Fibroblast of the aortic adventitia (primary cell): ENCODE data around the gene SORCS1. TPM values are rescaled to one million over a fixed set of nuclear protein-coding genes. Genes with fewer than 3 reads are reported as not detected.

ENCODE experiments used
- DNase-seq: peaks from one replicate; pipeline ENCODE4 v3.0.0-alpha.2; 2010; ENCODE audit warnings: low read depth
- H3K4me3 ChIP-seq: 2 replicates; pipeline ENCODE4 v1.5.1; 2011; ENCODE audit warnings: low read depth, mild to moderate bottlenecking, control low read depth, low read length, moderate library complexity
- total RNA-seq: library from RNA; depleted of rRNA; stranded (reverse); fragments of >200 nt; gene quantifications from 2 replicates; pipeline ENCODE4 v1.2.3, GENCODE V29; 2012; ENCODE audit warnings: low replicate concordance
- TF ChIP-seq, protein P1 (sequence below): IDR thresholded peaks from 2 replicates; pipeline ENCODE4 v1.5.1; 2011; ENCODE audit warnings: mild to moderate bottlenecking, low read length, control low read depth, inconsistent platforms; ENCODE audit not compliant: insufficient read depth

SORCS1 gene
- total RNA-seq, 1 donor, result not detected

DNA sequence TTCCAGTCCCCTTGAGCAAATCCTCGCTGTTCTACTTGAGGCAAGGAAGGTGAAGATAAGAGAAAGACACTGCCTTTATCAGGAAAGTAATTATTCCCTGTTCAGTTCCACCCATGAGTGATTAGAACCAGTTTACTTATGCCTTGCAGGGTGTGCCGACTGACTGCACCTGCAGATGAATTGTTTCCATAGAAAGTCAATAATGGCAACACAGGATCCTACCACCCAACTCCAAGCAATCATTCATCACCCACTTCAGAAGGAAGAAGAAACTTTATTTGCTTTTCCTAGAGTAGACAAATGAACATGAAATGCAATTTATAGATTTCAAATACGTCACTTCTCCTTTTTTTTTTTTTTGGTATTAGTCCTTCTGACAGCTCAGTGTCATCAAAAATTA, 383.9 kb downstream of the SORCS1 start:
- H3K4me3 ChIP-seq, result no peak overlapping the region
- TF ChIP-seq, protein P1, sequence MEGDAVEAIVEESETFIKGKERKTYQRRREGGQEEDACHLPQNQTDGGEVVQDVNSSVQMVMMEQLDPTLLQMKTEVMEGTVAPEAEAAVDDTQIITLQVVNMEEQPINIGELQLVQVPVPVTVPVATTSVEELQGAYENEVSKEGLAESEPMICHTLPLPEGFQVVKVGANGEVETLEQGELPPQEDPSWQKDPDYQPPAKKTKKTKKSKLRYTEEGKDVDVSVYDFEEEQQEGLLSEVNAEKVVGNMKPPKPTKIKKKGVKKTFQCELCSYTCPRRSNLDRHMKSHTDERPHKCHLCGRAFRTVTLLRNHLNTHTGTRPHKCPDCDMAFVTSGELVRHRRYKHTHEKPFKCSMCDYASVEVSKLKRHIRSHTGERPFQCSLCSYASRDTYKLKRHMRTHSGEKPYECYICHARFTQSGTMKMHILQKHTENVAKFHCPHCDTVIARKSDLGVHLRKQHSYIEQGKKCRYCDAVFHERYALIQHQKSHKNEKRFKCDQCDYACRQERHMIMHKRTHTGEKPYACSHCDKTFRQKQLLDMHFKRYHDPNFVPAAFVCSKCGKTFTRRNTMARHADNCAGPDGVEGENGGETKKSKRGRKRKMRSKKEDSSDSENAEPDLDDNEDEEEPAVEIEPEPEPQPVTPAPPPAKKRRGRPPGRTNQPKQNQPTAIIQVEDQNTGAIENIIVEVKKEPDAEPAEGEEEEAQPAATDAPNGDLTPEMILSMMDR, result no peak
- no peak for DNase-seq

DNA sequence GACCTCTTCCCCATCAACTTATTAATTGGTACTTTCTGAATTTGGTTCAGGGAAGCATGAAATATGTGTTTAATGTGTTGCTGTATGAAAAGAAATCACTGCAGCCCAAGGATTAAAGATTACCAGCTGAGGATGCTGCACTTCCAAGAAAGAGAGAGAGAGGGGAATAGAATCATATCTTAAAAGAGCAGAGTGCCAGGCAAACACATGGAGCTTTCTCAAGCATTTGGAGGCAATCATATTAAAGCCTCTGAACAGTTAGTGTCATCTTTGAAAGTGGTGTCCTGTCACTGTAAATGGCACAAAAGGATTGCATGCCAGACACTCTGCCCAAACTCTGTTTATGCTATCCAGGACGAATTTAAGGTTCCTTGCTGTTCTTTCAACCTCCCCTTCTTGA, 386.7 kb downstream of the SORCS1 start:
- DNase-seq, result no peak
- TF ChIP-seq, protein P1, result no peak
- no peak overlapping the region for H3K4me3 ChIP-seq

DNA sequence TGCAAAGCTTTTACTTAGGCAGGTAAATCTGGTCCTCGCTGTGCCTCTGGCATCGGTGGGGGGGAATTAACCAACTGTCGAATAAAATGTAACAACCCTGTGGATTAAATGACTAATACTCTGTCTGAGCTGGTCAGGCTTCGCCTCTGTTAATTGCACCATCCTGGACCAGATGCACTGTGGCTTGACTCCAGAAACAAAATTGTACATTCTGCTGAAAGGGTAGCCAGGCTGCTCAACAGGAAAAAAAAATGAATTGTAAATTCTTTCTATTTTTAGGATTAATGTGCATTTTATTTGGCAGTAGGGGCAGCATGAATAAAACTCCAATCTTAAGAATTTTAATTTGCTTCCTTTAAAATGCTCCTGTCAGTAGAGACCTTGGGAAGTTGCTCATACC, 389.4 kb downstream of the SORCS1 start:
- no peak for DNase-seq
- no peak overlapping the region for H3K4me3 ChIP-seq
- TF ChIP-seq, protein P1, result no peak

DNA sequence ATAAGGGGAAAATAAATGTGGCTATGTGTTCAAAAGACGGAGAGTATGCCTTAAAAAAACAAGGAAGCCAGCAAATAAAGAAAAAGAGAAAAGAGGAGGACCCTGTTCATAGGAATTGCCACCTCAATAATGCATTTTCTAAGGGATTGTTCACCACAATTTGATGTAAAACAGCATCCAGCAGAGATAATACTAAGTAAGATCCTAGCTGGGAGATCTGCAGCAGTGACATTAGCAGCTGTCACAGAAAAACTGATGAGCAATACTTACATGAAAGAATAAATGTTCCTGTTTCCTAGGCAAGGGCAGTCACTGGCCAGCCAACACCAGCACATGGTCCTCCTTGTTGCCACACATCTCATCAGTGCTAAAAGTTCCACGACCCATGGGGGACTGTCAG, 391.5 kb downstream of the SORCS1 start:
- TF ChIP-seq, protein P1, result no peak
- no peak overlapping the region for H3K4me3 ChIP-seq
- no peak for DNase-seq

DNA sequence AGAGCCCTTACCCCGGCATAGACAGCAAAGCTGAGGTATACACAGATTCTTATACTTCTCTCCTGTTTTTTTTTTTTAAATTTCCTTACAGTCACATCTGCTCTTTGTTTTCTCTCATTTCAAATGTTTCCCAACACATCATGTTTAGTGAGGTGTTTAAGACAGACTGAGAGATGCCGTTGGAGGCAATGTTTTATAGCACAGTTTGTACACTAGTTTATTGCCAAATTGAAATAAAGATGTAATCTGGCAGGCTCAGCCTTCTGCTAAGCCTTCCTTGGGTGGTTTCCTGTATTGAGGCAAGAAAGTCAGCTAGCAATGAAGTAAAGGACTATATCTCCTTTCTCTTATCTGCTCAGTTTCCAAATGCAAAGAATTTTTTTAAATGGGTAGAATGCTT, 393.4 kb downstream of the SORCS1 start:
- TF ChIP-seq, protein P1, result no peak
- DNase-seq, result no peak
- no peak overlapping the region for H3K4me3 ChIP-seq

DNA sequence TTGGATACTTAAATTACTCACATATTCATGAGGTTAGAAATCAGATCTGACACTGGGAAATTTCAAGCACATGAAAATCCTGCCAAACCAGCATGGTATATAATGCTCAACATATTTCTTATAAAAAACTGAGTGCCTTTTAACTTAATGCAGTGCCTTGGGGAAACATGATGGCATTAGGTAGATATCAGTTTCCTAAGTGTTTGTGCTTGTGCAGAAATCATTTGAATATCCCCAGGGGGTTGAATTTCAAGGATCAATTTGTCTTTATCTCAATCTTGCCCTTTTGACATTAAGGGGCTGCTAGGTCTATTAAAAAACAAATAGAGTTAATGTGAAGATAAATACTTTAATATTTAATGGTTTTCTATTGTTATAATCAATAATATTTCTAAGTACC, 396.3 kb downstream of the SORCS1 start:
- no peak overlapping the region for H3K4me3 ChIP-seq
- TF ChIP-seq, protein P1, result no peak
- no peak for DNase-seq

DNA sequence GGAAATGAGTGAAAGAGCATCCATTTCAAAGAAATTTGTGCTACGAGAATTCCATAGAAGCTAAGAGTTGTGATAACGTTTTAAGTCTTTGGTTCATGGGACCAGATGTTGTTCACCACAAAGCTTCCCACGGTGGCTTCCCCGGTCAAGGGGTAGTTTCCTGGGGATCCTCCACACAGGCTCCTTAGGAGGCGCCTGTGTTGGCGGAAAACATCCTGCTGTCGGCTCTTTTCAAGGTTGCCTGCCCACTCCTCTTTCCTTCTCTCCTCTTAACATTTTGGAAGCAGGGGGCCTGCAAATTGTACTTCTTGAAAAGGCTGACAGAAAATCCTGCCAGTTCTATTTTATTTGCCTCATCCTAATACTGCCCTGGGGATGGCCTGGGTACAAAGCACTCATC, 398.6 kb downstream of the SORCS1 start:
- TF ChIP-seq, protein P1, result no peak
- H3K4me3 ChIP-seq, result no peak overlapping the region
- DNase-seq, result no peak
